Endothelial cell of umbilical vein (primary cell): ENCODE data around the gene TMEM191C.

Experiments used
- CTCF ChIP-seq, 2 donors: IDR thresholded peaks; 1 replicate in 1 of 2; 2 replicates in 1 of 2; pipeline ENCODE4 v1.5.1; 2011; ENCODE audit warnings: low read length in 2 of 2, mild to moderate bottlenecking in 2 of 2, moderate library complexity in 2 of 2, control low read depth in 1 of 2, inconsistent platforms in 1 of 2, low read depth in 1 of 2; ENCODE audit not compliant: insufficient read depth in 1 of 2; ENCODE audit errors: extremely low read depth in 1 of 2
- EZH2 ChIP-seq: IDR thresholded peaks from 2 replicates; pipeline ENCODE4 v1.6.1; 2012; ENCODE audit warnings: borderline replicate concordance, low read depth, mild to moderate bottlenecking, moderate library complexity, low read length, inconsistent platforms; ENCODE audit not compliant: severe bottlenecking
- JUN ChIP-seq: IDR thresholded peaks from 2 replicates; pipeline ENCODE4 v1.6.1; 2011; ENCODE audit warnings: borderline replicate concordance, low read depth; ENCODE audit not compliant: insufficient read length, insufficient read depth
- MAX ChIP-seq: IDR thresholded peaks from 2 replicates; pipeline ENCODE4 v1.6.1; 2011; ENCODE audit not compliant: insufficient read depth, insufficient read length
- POLR2A ChIP-seq: IDR thresholded peaks from 2 replicates; pipeline ENCODE4 v1.6.1; 2012; ENCODE audit warnings: low read depth, mild to moderate bottlenecking, control low read depth, low read length

- no peak for TF ChIP-seq CTCF (IDR thresholded peaks at IDR 0.05; ENCODE audit: extremely low read depth in 1 of 2, insufficient read depth in 1 of 2, low read depth in 1 of 2, low read length in 2 of 2)
- no peak for TF ChIP-seq JUN
- TF ChIP-seq EZH2: no peak
- no peak for TF ChIP-seq MAX
- no peak for TF ChIP-seq POLR2A
Observed at GRCh38 chr22:21446128-21446826, 20.9 kb upstream of the TMEM191C start.
